Sigmoid colon (tissue), 7 donors: Measurements from ENCODE around the gene PPP4R1. TPM values are rescaled to one million over a fixed set of nuclear protein-coding genes. Genes with fewer than 3 reads are reported as not detected.

Experiments
- DNase-seq: peaks from one replicate; pipeline ENCODE4 v3.0.0-alpha.2; 2019
- H3K27ac ChIP-seq, 4 donors: fragments of 200-600 bp; sonication (generic); one replicate each; pipeline ENCODE4 v1.5.1; 2016 to 2019; ENCODE audit warnings: mild to moderate bottlenecking in 1 of 4
- H3K27me3 ChIP-seq, 3 donors: fragments of 200-600 bp; sonication (generic); one replicate each; pipeline ENCODE4 v1.5.1; 2019; ENCODE audit warnings: mild to moderate bottlenecking in 1 of 3
- H3K36me3 ChIP-seq, 4 donors: fragments of 200-600 bp; sonication (generic); one replicate each; pipeline ENCODE4 v1.5.1; 2016 to 2019
- H3K4me1 ChIP-seq, 4 donors: fragments of 200-600 bp; sonication (generic); one replicate each; pipeline ENCODE4 v1.5.1; 2017 to 2019
- H3K4me3 ChIP-seq, 4 donors: fragments of 200-600 bp; sonication (generic); one replicate each; pipeline ENCODE4 v1.5.1; 2017 to 2019; ENCODE audit warnings: mild to moderate bottlenecking in 2 of 4, moderate library complexity in 1 of 4
- H3K9me3 ChIP-seq, 4 donors: fragments of 200-600 bp in 3 of 4; sonication (generic) in 3 of 4; one replicate each; pipeline versions ENCODE4 v1.5.1 to v1.6.1; 2013 to 2019
- EP300 ChIP-seq, 4 donors: sonication (generic); formaldehyde crosslinking; IDR thresholded peaks; one replicate each; pipeline ENCODE4 v1.6.1; 2017; ENCODE audit warnings: antibody characterized with exemption in 4 of 4
- POLR2A ChIP-seq, 2 donors: fragments of 450-650 bp; IDR thresholded peaks; one replicate each; pipeline ENCODE4 v1.6.1; 2016; ENCODE audit warnings: antibody characterized with exemption in 2 of 2, mild to moderate bottlenecking in 2 of 2, moderate library complexity in 2 of 2
- POLR2AphosphoS5 ChIP-seq, 4 donors: sonication (generic); formaldehyde crosslinking; IDR thresholded peaks; one replicate each; pipeline ENCODE4 v1.6.1; 2017; ENCODE audit warnings: antibody characterized with exemption in 4 of 4
- WGBS, 2 donors: extraction: QIAGEN DNeasy Blood & Tissue Kit; methylation state at CpG; one replicate each; pipeline ENCODE4 v1.1.7; 2013; 5-methylcytosine and 5-hydroxymethylcytosine counted together
- intact Hi-C: fragments of 100-400 bp; cut with DNase I; formaldehyde crosslinking; loops from one replicate; pipeline ENCODE4 v1.15.1; 2023
- polyA plus RNA-seq, 3 donors: library from polyadenylated mRNA; stranded (reverse); fragments of 200-250 nt; gene quantifications; one replicate each; pipeline ENCODE4 v1.2.3, GENCODE V29; 2013
- total RNA-seq, 4 donors: library from RNA; depleted of rRNA; stranded (reverse); fragments of >200 nt; gene quantifications; one replicate each; pipeline ENCODE4 v1.1.0, GENCODE V29; 2016
- TF ChIP-seq, protein P1 (sequence below), 4 experiments: fragments of 450-650 bp in 3 of 4; fragments of 200-600 bp in 1 of 4; IDR thresholded peaks; one replicate each; pipeline ENCODE4 v1.5.1; 2016 to 2019; ENCODE audit warnings: antibody characterized with exemption in 4 of 4, mild to moderate bottlenecking in 3 of 4, moderate library complexity in 2 of 4
- donor health status: healthy with polysubstance abuse.
- donor health status: Bipolar disorder and iron deficiency.
- donor health status: healthy.

PPP4R1 gene
- total and polyA plus RNA-seq, 7 donors: 29.4 to 163 (median 126) TPM

DNA sequence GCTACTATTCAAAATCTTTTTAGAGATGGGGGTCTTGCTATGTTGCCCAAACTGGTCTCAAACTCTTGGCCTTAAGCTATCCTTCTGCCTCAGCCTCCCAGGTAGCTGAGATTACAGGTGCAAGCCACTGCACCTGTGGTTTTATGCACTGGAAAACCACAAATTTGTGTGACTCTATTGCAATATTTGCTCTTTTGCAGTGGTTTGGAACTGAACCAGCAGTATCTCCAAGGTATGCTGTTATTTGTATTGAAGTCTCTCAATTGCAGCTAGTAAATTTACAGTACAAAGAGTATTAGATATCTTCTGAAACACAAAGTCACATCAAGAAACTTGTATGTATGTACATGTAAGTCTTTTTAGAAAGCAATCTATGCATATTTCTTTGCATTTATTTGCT lies 46.2 kb downstream of the PPP4R1 start:
- H3K27ac ChIP-seq: no peak overlapping the region
- no peaks in the 10 kb centered on the region for H3K9me3 ChIP-seq
- DNase-seq: no peak
- intact Hi-C loops: no loop called here
- H3K4me1 ChIP-seq: peaks cover 0 to 32% (median 27%) of the 10 kb centered on the region in 4 donors
- no peak overlapping the region for H3K4me3 ChIP-seq
- peaks cover 0 to 67% (median 4%) of the 10 kb centered on the region in 4 donors for H3K36me3 ChIP-seq
- TF ChIP-seq POLR2A (IDR thresholded peaks at IDR 0.05) (no peak), EP300 (IDR thresholded peaks at IDR 0.05) (no peak), POLR2AphosphoS5 (IDR thresholded peaks at IDR 0.05) (no peak)
- TF ChIP-seq, protein P1, sequence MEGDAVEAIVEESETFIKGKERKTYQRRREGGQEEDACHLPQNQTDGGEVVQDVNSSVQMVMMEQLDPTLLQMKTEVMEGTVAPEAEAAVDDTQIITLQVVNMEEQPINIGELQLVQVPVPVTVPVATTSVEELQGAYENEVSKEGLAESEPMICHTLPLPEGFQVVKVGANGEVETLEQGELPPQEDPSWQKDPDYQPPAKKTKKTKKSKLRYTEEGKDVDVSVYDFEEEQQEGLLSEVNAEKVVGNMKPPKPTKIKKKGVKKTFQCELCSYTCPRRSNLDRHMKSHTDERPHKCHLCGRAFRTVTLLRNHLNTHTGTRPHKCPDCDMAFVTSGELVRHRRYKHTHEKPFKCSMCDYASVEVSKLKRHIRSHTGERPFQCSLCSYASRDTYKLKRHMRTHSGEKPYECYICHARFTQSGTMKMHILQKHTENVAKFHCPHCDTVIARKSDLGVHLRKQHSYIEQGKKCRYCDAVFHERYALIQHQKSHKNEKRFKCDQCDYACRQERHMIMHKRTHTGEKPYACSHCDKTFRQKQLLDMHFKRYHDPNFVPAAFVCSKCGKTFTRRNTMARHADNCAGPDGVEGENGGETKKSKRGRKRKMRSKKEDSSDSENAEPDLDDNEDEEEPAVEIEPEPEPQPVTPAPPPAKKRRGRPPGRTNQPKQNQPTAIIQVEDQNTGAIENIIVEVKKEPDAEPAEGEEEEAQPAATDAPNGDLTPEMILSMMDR (IDR thresholded peaks at IDR 0.05): no peak
- H3K27me3 ChIP-seq: no peaks in the 10 kb centered on the region

DNA sequence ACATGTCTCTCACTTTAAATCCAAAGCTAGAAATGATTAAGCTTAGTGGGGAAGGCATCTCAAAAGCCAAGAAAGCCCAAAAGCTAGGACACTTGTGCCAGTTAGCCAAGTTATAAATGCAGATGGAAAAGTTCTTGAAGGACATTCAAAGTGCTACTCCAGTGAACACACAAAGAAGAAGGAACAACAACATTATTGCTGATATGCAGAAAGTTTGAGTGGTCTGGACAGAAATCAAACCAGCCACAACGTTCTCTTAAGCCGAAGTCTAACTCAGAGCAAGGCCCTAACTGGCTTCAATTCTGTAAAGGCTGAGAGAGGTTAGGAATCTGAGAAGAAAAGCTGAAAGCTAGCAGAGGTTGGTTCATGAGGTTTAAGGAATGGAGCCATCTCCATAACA lies 49.0 kb downstream of the PPP4R1 start:
- TF ChIP-seq POLR2AphosphoS5 (IDR thresholded peaks at IDR 0.05): no peak
- no peak for TF ChIP-seq EP300 (IDR thresholded peaks at IDR 0.05)
- TF ChIP-seq POLR2A (IDR thresholded peaks at IDR 0.05): no peak
- TF ChIP-seq, protein P1 (IDR thresholded peaks at IDR 0.05): no peak
- no peak for DNase-seq
- intact Hi-C loops: no loop called here
- Histone ChIP-seq H3K27ac (no peak overlapping the region), H3K27me3 (no peaks in the 10 kb centered on the region), H3K36me3 (peaks cover 0 to 71% (median 7%) of the 10 kb centered on the region in 4 donors), H3K4me1 (peaks cover 0 to 46% (median 33%) of the 10 kb centered on the region in 4 donors), H3K9me3 (no peaks in the 10 kb centered on the region), H3K4me3 (no peak overlapping the region)
- WGBS, 2 donors: 89 to 90% methylated on average over 2 of the region's 2 CpGs

DNA sequence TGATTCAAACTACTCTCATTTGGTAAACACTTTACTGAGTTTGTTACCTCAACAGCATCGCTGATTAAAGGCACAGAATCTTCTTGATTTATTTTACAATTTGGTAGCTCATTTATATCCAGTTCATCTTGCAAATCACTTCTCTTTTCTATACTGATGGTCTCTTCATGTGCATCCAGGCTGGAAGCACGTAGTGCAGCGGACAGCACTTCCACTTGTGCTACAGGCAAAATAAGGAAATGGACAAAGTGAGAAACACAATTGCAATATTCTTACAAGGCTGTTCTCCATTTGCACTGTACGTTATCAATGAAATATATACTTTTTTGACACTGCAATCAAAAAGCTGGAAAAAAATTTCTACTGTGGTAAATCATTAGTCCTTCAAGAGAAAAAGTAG lies 51.0 kb downstream of the PPP4R1 start:
- peaks cover 4 to 72% (median 11%) of the 10 kb centered on the region in 4 donors for H3K36me3 ChIP-seq

DNA sequence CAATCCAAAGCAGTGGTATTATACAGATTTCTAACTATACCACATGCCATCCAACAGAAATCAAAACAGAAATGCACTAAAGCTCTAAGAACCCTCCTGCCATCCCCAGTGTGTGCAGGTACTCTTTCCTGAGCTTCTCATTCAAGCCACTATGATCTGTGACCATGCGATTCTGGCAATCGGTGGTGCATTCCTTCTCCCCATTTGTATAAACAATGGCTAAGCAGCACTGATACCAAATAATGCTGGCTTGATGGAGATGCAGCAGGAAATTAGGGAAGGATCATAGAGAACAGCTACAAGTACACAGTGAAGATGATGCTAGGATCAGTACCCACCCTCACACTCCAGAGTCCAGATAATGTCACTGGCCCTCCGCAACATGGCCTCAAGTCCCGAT lies 51.8 kb downstream of the PPP4R1 start:
- no peak for DNase-seq
- no peak overlapping the region for H3K27ac ChIP-seq
- no peak overlapping the region for H3K4me3 ChIP-seq
- no peak for TF ChIP-seq EP300 (IDR thresholded peaks at IDR 0.05)
- no peak for TF ChIP-seq POLR2A (IDR thresholded peaks at IDR 0.05)
- no peak for TF ChIP-seq POLR2AphosphoS5 (IDR thresholded peaks at IDR 0.05)
- TF ChIP-seq, protein P1 (IDR thresholded peaks at IDR 0.05): no peak
- intact Hi-C loops: no loop called here
- no peaks in the 10 kb centered on the region for H3K27me3 ChIP-seq
- 88 to 94% methylated on average over 4 of the region's 4 CpGs for WGBS, 2 donors
- no peaks in the 10 kb centered on the region for H3K9me3 ChIP-seq
- peaks cover 5 to 72% (median 12%) of the 10 kb centered on the region in 4 donors for H3K36me3 ChIP-seq
- H3K4me1 ChIP-seq: peaks cover 0 to 38% (median 28%) of the 10 kb centered on the region in 4 donors

More for the DNA sequence above, 51.0 kb downstream of the PPP4R1 start:
- TF ChIP-seq POLR2AphosphoS5 (IDR thresholded peaks at IDR 0.05) (no peak), EP300 (IDR thresholded peaks at IDR 0.05) (no peak), POLR2A (IDR thresholded peaks at IDR 0.05) (no peak)
- TF ChIP-seq, protein P1 (IDR thresholded peaks at IDR 0.05): no peak
- Histone ChIP-seq H3K27ac (no peak overlapping the region), H3K4me1 (peaks cover 0 to 38% (median 28%) of the 10 kb centered on the region in 4 donors), H3K4me3 (no peak overlapping the region), H3K27me3 (no peaks in the 10 kb centered on the region), H3K9me3 (no peaks in the 10 kb centered on the region)
- 92 to 93% methylated on average over 4 of the region's 4 CpGs for whole genome bisulfite sequencing, 2 donors
- intact Hi-C loops: no loop called here
- no peak for DNase-seq

DNA sequence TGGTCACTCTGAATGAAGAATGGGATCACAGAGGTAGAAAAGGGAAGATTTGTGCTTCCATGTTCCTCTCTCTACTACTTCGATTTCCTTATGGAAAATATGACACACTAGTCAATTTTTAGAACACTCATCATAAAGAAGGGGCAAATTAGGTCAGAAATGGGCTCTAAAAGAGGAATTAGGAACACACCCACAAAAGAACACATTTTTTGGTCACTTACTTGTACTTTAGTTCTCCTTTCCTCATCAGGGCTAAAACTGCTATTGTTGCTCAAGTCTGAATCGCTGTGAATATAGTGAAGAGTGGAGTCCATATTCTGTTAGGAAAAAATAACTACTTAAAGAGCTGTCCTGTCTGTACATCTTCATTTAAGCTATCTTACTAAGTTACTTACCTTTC lies 52.6 kb downstream of the PPP4R1 start:
- TF ChIP-seq, protein P1 (IDR thresholded peaks at IDR 0.05): no peak
- TF ChIP-seq POLR2AphosphoS5 (IDR thresholded peaks at IDR 0.05) (no peak), POLR2A (IDR thresholded peaks at IDR 0.05) (no peak), EP300 (IDR thresholded peaks at IDR 0.05) (no peak)
- intact Hi-C loops: no loop called here
- Histone ChIP-seq H3K36me3 (peaks cover 5 to 72% (median 13%) of the 10 kb centered on the region in 4 donors), H3K9me3 (no peaks in the 10 kb centered on the region), H3K4me3 (no peak overlapping the region), H3K27ac (no peak overlapping the region), H3K4me1 (peaks cover 0 to 38% (median 28%) of the 10 kb centered on the region in 4 donors), H3K27me3 (no peaks in the 10 kb centered on the region)
- WGBS, 2 donors: 90 to 93% methylated on average over 2 of the region's 2 CpGs
- DNase-seq: no peak
